Trophoblast cell (in vitro differentiated cells and primary cell): Measurements from ENCODE around the gene SEPTIN3.

Experiments used
- DNase-seq, 2 donors: peaks; one replicate each; pipeline ENCODE4 v3.0.0-alpha.2; 2016
- H2AFZ ChIP-seq: 2 replicates; pipeline ENCODE4 v1.6.1; 2013; ENCODE audit warnings: low read length, moderate library complexity, mild to moderate bottlenecking; ENCODE audit not compliant: insufficient read depth, poor library complexity
- H2AK5ac ChIP-seq: 2 replicates; pipeline ENCODE4 v1.6.1; 2013; ENCODE audit warnings: mild to moderate bottlenecking, low read length
- H2BK120ac ChIP-seq: 2 replicates; pipeline ENCODE4 v1.6.1; 2013; ENCODE audit warnings: low read length, mild to moderate bottlenecking, moderate library complexity; ENCODE audit not compliant: insufficient read depth, poor library complexity
- H2BK12ac ChIP-seq: 2 replicates; pipeline ENCODE4 v1.6.1; 2013; ENCODE audit warnings: mild to moderate bottlenecking, low read length, moderate library complexity
- H2BK5ac ChIP-seq: 2 replicates; pipeline ENCODE4 v1.6.1; 2013; ENCODE audit warnings: low read length, low read depth, moderate library complexity, mild to moderate bottlenecking; ENCODE audit not compliant: poor library complexity
- H3K14ac ChIP-seq: 2 replicates; pipeline ENCODE4 v1.6.1; 2013; ENCODE audit warnings: mild to moderate bottlenecking, low read length
- H3K18ac ChIP-seq: 2 replicates; pipeline ENCODE4 v1.6.1; 2013; ENCODE audit warnings: mild to moderate bottlenecking, low read length
- H3K23ac ChIP-seq: 2 replicates; pipeline ENCODE4 v1.6.1; 2013; ENCODE audit warnings: low read length
- H3K27ac ChIP-seq: 2 replicates; pipeline ENCODE4 v1.5.1; 2013; ENCODE audit warnings: low read depth, mild to moderate bottlenecking, inconsistent platforms, low read length, moderate library complexity
- H3K27me3 ChIP-seq: 2 replicates; pipeline ENCODE4 v1.6.1; 2013; ENCODE audit warnings: inconsistent platforms, mild to moderate bottlenecking, low read length, moderate library complexity; ENCODE audit not compliant: insufficient read depth
- H3K36me3 ChIP-seq, 2 experiments: 1 replicate in 1 of 2; 2 replicates in 1 of 2; pipeline ENCODE4 v1.6.1; 2013; ENCODE audit warnings: low read length in 2 of 2, mild to moderate bottlenecking in 2 of 2, moderate library complexity in 1 of 2; ENCODE audit not compliant: insufficient read depth in 2 of 2, control insufficient read depth in 1 of 2
- H3K4ac ChIP-seq: 2 replicates; pipeline ENCODE4 v1.6.1; 2013; ENCODE audit warnings: low read depth, mild to moderate bottlenecking, low read length, moderate library complexity
- H3K4me1 ChIP-seq, 2 experiments: 1 replicate in 1 of 2; 2 replicates in 1 of 2; pipeline ENCODE4 v1.6.1; 2013; ENCODE audit warnings: low read length in 2 of 2, mild to moderate bottlenecking in 2 of 2, moderate library complexity in 1 of 2; ENCODE audit not compliant: insufficient read depth in 2 of 2, control insufficient read depth in 1 of 2
- H3K4me2 ChIP-seq: 2 replicates; pipeline ENCODE4 v1.6.1; 2013; ENCODE audit warnings: inconsistent platforms, mild to moderate bottlenecking, low read length, moderate library complexity
- H3K4me3 ChIP-seq: 2 replicates; pipeline ENCODE4 v1.5.1; 2013; ENCODE audit warnings: mild to moderate bottlenecking, low read depth, low read length, inconsistent platforms
- H3K79me1 ChIP-seq: one replicate; pipeline ENCODE4 v1.6.1; 2013; ENCODE audit warnings: low read length
- H3K79me2 ChIP-seq: 2 replicates; pipeline ENCODE4 v1.6.1; 2013; ENCODE audit warnings: low read length, mild to moderate bottlenecking; ENCODE audit not compliant: control insufficient read depth, insufficient read depth, poor library complexity
- H3K9ac ChIP-seq: 2 replicates; pipeline ENCODE4 v1.6.1; 2013; ENCODE audit warnings: mild to moderate bottlenecking, low read length
- H3K9me3 ChIP-seq: 2 replicates; pipeline ENCODE4 v1.6.1; 2013; ENCODE audit warnings: low read depth, mild to moderate bottlenecking, control low read depth, inconsistent platforms, low read length; ENCODE audit not compliant: insufficient read depth
- H4K12ac ChIP-seq: 2 replicates; pipeline ENCODE4 v1.6.1; 2013; ENCODE audit warnings: low read depth, mild to moderate bottlenecking, low read length, moderate library complexity
- H4K8ac ChIP-seq: 2 replicates; pipeline ENCODE4 v1.6.1; 2013; ENCODE audit warnings: low read depth, mild to moderate bottlenecking, low read length, moderate library complexity
- H4K91ac ChIP-seq: one replicate; pipeline ENCODE4 v1.6.1; 2013; ENCODE audit warnings: low read depth, mild to moderate bottlenecking, low read length, moderate library complexity
- WGBS: extraction: QIAGEN DNeasy Blood & Tissue Kit; methylation state at CpG from one replicate; pipeline ENCODE4 v1.1.7; 2013; ENCODE audit warnings: missing lambda C conversion rate; ENCODE audit not compliant: insufficient read length, insufficient coverage; ENCODE audit errors: extremely low coverage; 5-methylcytosine and 5-hydroxymethylcytosine counted together

The SEPTIN3 gene

GRCh38 chr22:42001706-42002105, 32.5 kb downstream of the SEPTIN3 start:
- no peak overlapping the region for H2AK5ac ChIP-seq
- no peak overlapping the region for H3K27ac ChIP-seq
- no peak overlapping the region for H2BK120ac ChIP-seq
- H2AFZ ChIP-seq, result no peak overlapping the region
- H4K8ac ChIP-seq, result no peak overlapping the region
- H3K79me1 ChIP-seq, result no peaks in the 10 kb centered on the region
- H3K36me3 ChIP-seq, result no peaks in the 10 kb centered on the region
- H3K4me1 ChIP-seq, result no peaks in the 10 kb centered on the region
- no CpG with 5 or more reads among the region's 12 CpGs for WGBS
- H3K14ac ChIP-seq, result no peak overlapping the region
- DNase-seq, result no peak
- H3K4me3 ChIP-seq, result no peak overlapping the region
- no peaks in the 10 kb centered on the region for H3K79me2 ChIP-seq
- no peaks in the 10 kb centered on the region for H3K9me3 ChIP-seq
- H4K91ac ChIP-seq, result no peak overlapping the region
- H4K12ac ChIP-seq, result no peak overlapping the region
- no peak overlapping the region for H3K9ac ChIP-seq
- H2BK12ac ChIP-seq, result no peak overlapping the region
- no peak overlapping the region for H3K18ac ChIP-seq
- H2BK5ac ChIP-seq, result no peak overlapping the region
- no peak overlapping the region for H3K4ac ChIP-seq
- no peak overlapping the region for H3K4me2 ChIP-seq
- no peaks in the 10 kb centered on the region for H3K27me3 ChIP-seq
- no peak overlapping the region for H3K23ac ChIP-seq

GRCh38 chr22:42007922-42008321, 38.7 kb downstream of the SEPTIN3 start:
- Histone ChIP-seq H3K9ac (no peak overlapping the region), H3K4ac (no peak overlapping the region), H3K4me1 (no peaks in the 10 kb centered on the region), H3K23ac (no peak overlapping the region), H2BK5ac (no peak overlapping the region), H2AK5ac (no peak overlapping the region), H4K8ac (no peak overlapping the region), H4K12ac (no peak overlapping the region), H3K14ac (no peak overlapping the region), H3K27ac (no peak overlapping the region), H3K36me3 (no peaks in the 10 kb centered on the region), H2BK120ac (no peak overlapping the region), H3K18ac (no peak overlapping the region), H2AFZ (no peak overlapping the region), H3K79me1 (no peaks in the 10 kb centered on the region), H3K4me3 (no peak overlapping the region), H3K79me2 (no peaks in the 10 kb centered on the region), H3K4me2 (no peak overlapping the region), H2BK12ac (no peak overlapping the region), H4K91ac (no peak overlapping the region), H3K27me3 (no peaks in the 10 kb centered on the region), H3K9me3 (no peaks in the 10 kb centered on the region)
- no CpG with 5 or more reads among the region's 4 CpGs for WGBS
- no peak for DNase-seq

GRCh38 chr22:42010778-42011177, 41.5 kb downstream of the SEPTIN3 start:
- no peak overlapping the region for H2AFZ ChIP-seq
- no peak overlapping the region for H3K14ac ChIP-seq
- no peak overlapping the region for H3K4me3 ChIP-seq
- H3K79me2 ChIP-seq, result no peaks in the 10 kb centered on the region
- H3K4me2 ChIP-seq, result no peak overlapping the region
- no peak overlapping the region for H3K4ac ChIP-seq
- H2AK5ac ChIP-seq, result no peak overlapping the region
- no peak overlapping the region for H3K9ac ChIP-seq
- no peak overlapping the region for H2BK12ac ChIP-seq
- H3K79me1 ChIP-seq, result no peaks in the 10 kb centered on the region
- no peak for DNase-seq
- H3K9me3 ChIP-seq, result no peaks in the 10 kb centered on the region
- WGBS, result no CpG with 5 or more reads among the region's 7 CpGs
- no peak overlapping the region for H3K23ac ChIP-seq
- H3K27me3 ChIP-seq, result no peaks in the 10 kb centered on the region
- H2BK5ac ChIP-seq, result no peak overlapping the region
- H4K8ac ChIP-seq, result no peak overlapping the region
- no peaks in the 10 kb centered on the region for H3K36me3 ChIP-seq
- H4K91ac ChIP-seq, result no peak overlapping the region
- no peak overlapping the region for H4K12ac ChIP-seq
- H2BK120ac ChIP-seq, result no peak overlapping the region
- no peaks in the 10 kb centered on the region for H3K4me1 ChIP-seq
- H3K18ac ChIP-seq, result no peak overlapping the region
- no peak overlapping the region for H3K27ac ChIP-seq

- Histone ChIP-seq H2AK5ac (no peak overlapping the region), H2BK120ac (no peak overlapping the region), H4K12ac (no peak overlapping the region)
These were observed 44.1 kb downstream of the SEPTIN3 start for GRCh38 chr22:42013385-42013784.

More at GRCh38 chr22:42013385-42013784, 44.1 kb downstream of the SEPTIN3 start:
- Histone ChIP-seq H3K27ac (no peak overlapping the region), H3K9ac (no peak overlapping the region), H3K23ac (no peak overlapping the region), H4K91ac (no peak overlapping the region), H2BK5ac (no peak overlapping the region), H3K4ac (no peak overlapping the region), H4K8ac (no peak overlapping the region), H3K14ac (no peak overlapping the region), H3K79me2 (no peaks in the 10 kb centered on the region), H2AFZ (no peak overlapping the region), H3K36me3 (no peaks in the 10 kb centered on the region), H3K4me2 (no peak overlapping the region), H3K9me3 (no peaks in the 10 kb centered on the region), H3K4me3 (no peak overlapping the region), H2BK12ac (no peak overlapping the region), H3K18ac (no peak overlapping the region), H3K4me1 (no peaks in the 10 kb centered on the region), H3K27me3 (no peaks in the 10 kb centered on the region), H3K79me1 (no peaks in the 10 kb centered on the region)
- DNase-seq, result no peak
- WGBS, result no CpG with 5 or more reads among the region's 4 CpGs
